K562 (cell line): ENCODE data around the gene DCLK2. TPM values are rescaled to one million over a fixed set of nuclear protein-coding genes. Genes with fewer than 3 reads are reported as not detected.

ENCODE experiments used
- ATAC-seq: fragments of 200-7000 bp; cut with Tn5 transposase; 3 replicates; pipeline ENCODE4 v1.9.1; 2020; ENCODE audit warnings: moderate library complexity
- BruUV-seq: library from RNA; stranded (reverse); fragments of 400-500 nt; replicated peaks from 2 replicates; lab custom pipeline; 2021; lab: Mats Ljungman, UMichigan
- CTCF ChIA-PET: fragments of 300-600 bp; formaldehyde crosslinking; extraction: SDS; loops from one replicate; lab custom pipeline; 2021; ENCODE audit warnings: low intra/inter-chr PET ratio; lab: Yijun Ruan, JAX
- POLR2A ChIA-PET: fragments of 300-600, 350-650 bp; sonication (Branson Sonifier 250); formaldehyde crosslinking; extraction: SDS; loops from one replicate; lab custom pipeline; 2021; ENCODE audit warnings: antibody characterized with exemption, inconsistent platforms; lab: Yijun Ruan, JAX
- DNase-seq, 4 experiments: peaks; one replicate each; pipeline versions ENCODE4 v3.0.0 to v3.0.0-alpha.2; 2011 to 2018; ENCODE audit warnings: low spot score in 3 of 4, mixed read lengths in 3 of 4; ENCODE audit errors: extremely low read depth in 1 of 4
- FAIRE-seq: peaks from 2 replicates; lab custom pipeline; 2011; peaks lifted over from hg19 to GRCh38; lab: Jason Lieb, UNC
- H2AFZ ChIP-seq: 2 replicates; pipeline ENCODE4 v1.6.0; 2011; ENCODE audit warnings: low read depth, low read length, control low read depth, inconsistent platforms
- H3K27ac ChIP-seq: fragments of 200-600 bp; 3 replicates; pipeline ENCODE4 v1.8.0; 2011; ENCODE audit warnings: low read depth, mild to moderate bottlenecking, control low read depth, inconsistent platforms, low read length, moderate library complexity, mixed read lengths; ENCODE audit errors: extremely low read depth
- H3K27me3 ChIP-seq, 2 experiments: fragments of 300-600 bp in 1 of 2; 2 replicates in 1 of 2; 3 replicates in 1 of 2; pipeline versions ENCODE4 v1.6.0 to v1.8.0; 2011; ENCODE audit warnings: inconsistent platforms in 2 of 2, low read length in 2 of 2, mild to moderate bottlenecking in 1 of 2, mixed read lengths in 1 of 2, moderate library complexity in 1 of 2; ENCODE audit not compliant: control insufficient read depth in 2 of 2, insufficient read depth in 2 of 2
- H3K36me3 ChIP-seq: fragments of 300-600 bp; 3 replicates; pipeline ENCODE4 v1.8.0; 2011; ENCODE audit warnings: mild to moderate bottlenecking, low read length, inconsistent platforms; ENCODE audit not compliant: control insufficient read depth, insufficient read depth
- H3K4me1 ChIP-seq, 2 experiments: fragments of 200-600 bp in 1 of 2; replicated peaks in 1 of 2; 2 replicates in 1 of 2; 3 replicates in 1 of 2; pipeline versions ENCODE4 v1.5.1 to v1.8.0; 2011; ENCODE audit warnings: inconsistent platforms in 2 of 2, low read length in 2 of 2, mild to moderate bottlenecking in 1 of 2, mixed read lengths in 1 of 2, moderate library complexity in 1 of 2; ENCODE audit not compliant: control insufficient read depth in 2 of 2, insufficient read depth in 2 of 2
- H3K4me2 ChIP-seq: 2 replicates; pipeline ENCODE4 v1.6.1; 2011; ENCODE audit warnings: low read length, control low read depth, inconsistent platforms, mixed read lengths; ENCODE audit not compliant: insufficient read depth
- H3K4me3 ChIP-seq: fragments of 200-600 bp; sonication (generic), shearing (Covaris generic); 2 replicates; pipeline ENCODE4 v1.5.1; 2016; ENCODE audit warnings: control low read depth, inconsistent platforms
- H3K79me2 ChIP-seq: fragments of 200-600 bp; 3 replicates; pipeline ENCODE4 v1.8.0; 2011; ENCODE audit warnings: low read length, inconsistent platforms; ENCODE audit not compliant: control insufficient read depth, insufficient read depth
- H3K9ac ChIP-seq, 2 experiments: 2 replicates each; pipeline versions ENCODE4 v1.6.0 to v1.6.1; 2011; ENCODE audit warnings: low read depth in 2 of 2, low read length in 2 of 2, control low read depth in 1 of 2, inconsistent platforms in 1 of 2, mild to moderate bottlenecking in 1 of 2, mixed read lengths in 1 of 2; ENCODE audit not compliant: insufficient read depth in 1 of 2
- H3K9me1 ChIP-seq: one replicate; pipeline ENCODE4 v1.6.0; 2011; ENCODE audit warnings: inconsistent platforms, mild to moderate bottlenecking, low read length, moderate library complexity; ENCODE audit not compliant: control insufficient read depth, insufficient read depth
- H3K9me3 ChIP-seq: replicated peaks from 2 replicates; pipeline ENCODE4 v1.5.1; 2011; ENCODE audit warnings: low read depth, low read length, inconsistent platforms; ENCODE audit not compliant: control insufficient read depth, insufficient read depth
- H4K20me1 ChIP-seq: replicated peaks from 2 replicates; pipeline ENCODE4 v1.6.1; 2011; ENCODE audit warnings: low read length, inconsistent platforms, mixed read lengths; ENCODE audit not compliant: control insufficient read depth, insufficient read depth
- FOXJ3 ChIP-seq: sonication (generic); formaldehyde crosslinking; IDR thresholded peaks from 2 replicates; pipeline ENCODE4 v1.4.0; 2020; ENCODE audit warnings: mild to moderate bottlenecking, missing genetic modification reagents
- HSF4 ChIP-seq: fragments of 250-450 bp; sonication (Bioruptor Pico); IDR thresholded peaks from 2 replicates; pipeline ENCODE4 v2.1.2; 2022; ENCODE audit warnings: mild to moderate bottlenecking, moderate library complexity, borderline replicate concordance
- KLF16 ChIP-seq: IDR thresholded peaks from 2 replicates; pipeline ENCODE4 v1.6.1; 2016; ENCODE audit warnings: antibody characterized with exemption
- MCM3 ChIP-seq: fragments of 450-650 bp; IDR thresholded peaks from 2 replicates; pipeline ENCODE4 v1.6.1; 2016
- NBN ChIP-seq: fragments of 450-650 bp; IDR thresholded peaks from 2 replicates; pipeline ENCODE4 v1.6.1; 2016; ENCODE audit warnings: low read depth, mild to moderate bottlenecking
- RBM17 ChIP-seq: fragments of 200-400 bp; formaldehyde crosslinking; IDR thresholded peaks from 2 replicates; pipeline ENCODE4 v1.6.1; 2017; ENCODE audit warnings: low read depth, mild to moderate bottlenecking, low read length, borderline replicate concordance
- TEAD2 ChIP-seq: fragments of 450-650 bp; IDR thresholded peaks from 2 replicates; pipeline ENCODE4 v1.6.1; 2016; ENCODE audit warnings: missing genetic modification characterization, control low read depth, missing compliant biosample characterization
- ZNF217 ChIP-seq: sonication (generic); formaldehyde crosslinking; IDR thresholded peaks from 2 replicates; pipeline ENCODE4 v1.8.0; 2022; ENCODE audit warnings: mild to moderate bottlenecking, missing genetic modification reagents
- WGBS: fragments of 100-300 bp; shearing (Covaris generic); methylation state at CpG from one replicate; pipeline ENCODE4 v1.1.6; 2016; ENCODE audit warnings: low coverage, mixed read lengths; ENCODE audit not compliant: insufficient coverage; ENCODE audit errors: missing lambda C conversion rate; 5-methylcytosine and 5-hydroxymethylcytosine counted together
- in situ Hi-C: fragments of 300-500 bp; cut with MboI; formaldehyde crosslinking; loops from 4 replicates; pipeline ENCODE4 v1.15.0; 2018; ENCODE audit warnings: inconsistent platforms, mixed read lengths
- intact Hi-C: fragments of 100-400 bp; cut with micrococcal nuclease; formaldehyde crosslinking; loops from 2 replicates; pipeline ENCODE4 v1.14.2; 2022
- polyA plus RNA-seq, 8 experiments: library from polyadenylated mRNA; depleted of rRNA in 4 of 8; stranded (reverse) in 5 of 8; unstranded in 3 of 8; fragments of >200 nt; fragmentation: Nextera tagmentation in 2 of 8; fragmentation: Illumina TruSeq in 1 of 8; extraction: Ambion mirVana in 2 of 8; extraction: Trizol in 1 of 8; gene quantifications; 2 replicates each; pipeline versions ENCODE4 v1.2.1 to v1.2.3, GENCODE V29; 2011 to 2014; ENCODE audit warnings: inconsistent platforms in 1 of 8, missing spikeins in 1 of 8
- total RNA-seq, 7 experiments: library from RNA; depleted of rRNA in 6 of 7; stranded (reverse); fragments of >200 nt in 6 of 7; fragmentation: Illumina TruSeq in 2 of 7; extraction: Trizol in 2 of 7; gene quantifications; 2 replicates each; pipeline versions ENCODE4 v1.2.1 to v1.2.3, GENCODE V29; 2011 to 2021; ENCODE audit warnings: low replicate concordance in 1 of 7
- TF ChIP-seq, protein P1 (sequence below): fragments of 450-650 bp; formaldehyde crosslinking; conservative IDR thresholded peaks from 2 replicates; pipeline ENCODE4 v1.4.0; 2022; ENCODE audit warnings: mild to moderate bottlenecking, missing genetic modification characterization
- TF ChIP-seq, protein P2 (sequence below), 2 experiments: fragments of 250-450 bp in 1 of 2; fragments of 450-650 bp in 1 of 2; sonication (Bioruptor Pico) in 1 of 2; IDR thresholded peaks; 2 replicates each; pipeline versions ENCODE4 v1.6.1 to v1.8.0; 2016 to 2021; ENCODE audit warnings: mild to moderate bottlenecking in 2 of 2, moderate library complexity in 2 of 2, missing compliant biosample characterization in 1 of 2, missing genetic modification characterization in 1 of 2

The DCLK2 gene
- total and polyA plus RNA-seq, 9 of the 15 experiments (the other 6 are each of a cell fraction or from before 2014, with no cell fraction given): not detected

DNA sequence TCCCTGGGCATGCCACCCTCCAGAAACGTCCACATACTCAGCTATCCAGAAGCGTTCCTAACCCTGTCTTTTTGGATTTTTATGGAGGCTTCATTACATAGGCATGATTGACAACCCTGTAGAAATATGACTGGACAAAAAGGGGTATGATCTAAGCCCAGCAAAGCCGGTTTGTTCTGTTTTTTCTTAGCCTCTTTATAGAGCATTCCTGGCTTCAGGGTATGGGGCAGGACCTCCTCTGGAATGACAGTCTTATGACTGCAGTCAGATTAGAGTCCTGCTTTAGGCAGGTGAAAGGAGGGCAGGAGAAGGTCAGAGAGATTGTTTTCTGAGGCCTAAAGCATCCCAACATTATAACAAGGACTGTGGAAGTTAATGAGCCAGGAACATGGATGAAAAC, 137.4 kb downstream of the DCLK2 start:
- Histone ChIP-seq H3K36me3 (no peaks in the 10 kb centered on the region), H3K27me3 (peaks cover 0 to 6% of the 10 kb centered on the region in 2 experiments; a peak in 1 of 5 replicates), H3K4me3 (no peak overlapping the region), H3K4me2 (no peak overlapping the region), H3K4me1 (no peaks in the 10 kb centered on the region), H2AFZ (no peak overlapping the region), H4K20me1 (no peaks in the 10 kb centered on the region), H3K27ac (no peak overlapping the region), H3K9me1 (no peaks in the 10 kb centered on the region), H3K79me2 (no peaks in the 10 kb centered on the region), H3K9me3 (no peaks in the 10 kb centered on the region), H3K9ac (no peak overlapping the region)
- no peak for TF ChIP-seq RBM17
- TF ChIP-seq, protein P1, sequence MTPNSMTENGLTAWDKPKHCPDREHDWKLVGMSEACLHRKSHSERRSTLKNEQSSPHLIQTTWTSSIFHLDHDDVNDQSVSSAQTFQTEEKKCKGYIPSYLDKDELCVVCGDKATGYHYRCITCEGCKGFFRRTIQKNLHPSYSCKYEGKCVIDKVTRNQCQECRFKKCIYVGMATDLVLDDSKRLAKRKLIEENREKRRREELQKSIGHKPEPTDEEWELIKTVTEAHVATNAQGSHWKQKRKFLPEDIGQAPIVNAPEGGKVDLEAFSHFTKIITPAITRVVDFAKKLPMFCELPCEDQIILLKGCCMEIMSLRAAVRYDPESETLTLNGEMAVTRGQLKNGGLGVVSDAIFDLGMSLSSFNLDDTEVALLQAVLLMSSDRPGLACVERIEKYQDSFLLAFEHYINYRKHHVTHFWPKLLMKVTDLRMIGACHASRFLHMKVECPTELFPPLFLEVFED (CRISPR knock-in tag): no peak
- TF ChIP-seq KLF16: no peak
- TF ChIP-seq NBN: no peak
- TF ChIP-seq ZNF217: no peak
- TF ChIP-seq, protein P2, sequence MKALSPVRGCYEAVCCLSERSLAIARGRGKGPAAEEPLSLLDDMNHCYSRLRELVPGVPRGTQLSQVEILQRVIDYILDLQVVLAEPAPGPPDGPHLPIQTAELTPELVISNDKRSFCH (CRISPR knock-in tag; IDR thresholded peaks at IDR 0.05): no peak
- TF ChIP-seq, protein P2 (tag; IDR thresholded peaks at IDR 0.05): no peak
- no peak for TF ChIP-seq MCM3
- TF ChIP-seq HSF4: no peak
- no peak for TF ChIP-seq TEAD2 (tag)
- TF ChIP-seq FOXJ3: no peak
- POLR2A ChIA-PET: interaction anchor here (0.6 kb wide), 1 partner anchor 201 kb away, joined by 3 read pairs; no protein-coding TSS in a partner anchor
- no peak for ATAC-seq
- no peak for DNase-seq
- WGBS: 0% methylated on average over 3 of the region's 3 CpGs
- CTCF ChIA-PET: no interaction called here
- in situ Hi-C loops: loop anchor here (25.0 kb wide), 1 partner anchor 228 kb away; no protein-coding TSS in a partner anchor
- intact Hi-C loops: no loop called here
- FAIRE-seq: no peak
- no TSS peak for BruUV-seq
